Lower lobe of right lung (tissue), 2 donors: ENCODE measurements around the gene AKT1. TPM values are rescaled to one million over a fixed set of nuclear protein-coding genes. Genes with fewer than 3 reads are reported as not detected.

Experiments used
- ATAC-seq, 2 donors: fragments of 200-7000 bp; cut with Tn5 transposase; one replicate each; pipeline ENCODE4 v1.9.1; 2020 to 2022; ENCODE audit warnings: mild to moderate bottlenecking in 2 of 2, moderate library complexity in 2 of 2
- DNase-seq: peaks from one replicate; pipeline ENCODE4 v3.0.0-alpha.2; 2020
- H3K27ac ChIP-seq: fragments of 200-600 bp; one replicate; pipeline ENCODE4 v1.8.0; 2022
- H3K27me3 ChIP-seq: fragments of 200-600 bp; one replicate; pipeline ENCODE4 v1.8.0; 2022; ENCODE audit warnings: low read depth
- H3K36me3 ChIP-seq: fragments of 200-600 bp; one replicate; pipeline ENCODE4 v1.8.0; 2022; ENCODE audit warnings: mild to moderate bottlenecking
- H3K4me1 ChIP-seq: fragments of 200-600 bp; one replicate; pipeline ENCODE4 v1.8.0; 2022
- H3K4me3 ChIP-seq: fragments of 200-600 bp; one replicate; pipeline ENCODE4 v1.8.0; 2022; ENCODE audit warnings: mild to moderate bottlenecking
- H3K9me3 ChIP-seq: fragments of 200-600 bp; one replicate; pipeline ENCODE4 v1.8.0; 2022
- CTCF ChIP-seq: fragments of 200-600 bp; IDR thresholded peaks from one replicate; pipeline ENCODE4 v1.8.0; 2022; ENCODE audit warnings: antibody characterized with exemption, mild to moderate bottlenecking
- intact Hi-C: fragments of 100-400 bp; cut with DNase I; formaldehyde crosslinking; loops from one replicate; pipeline ENCODE4 v1.11.0; 2022
- total RNA-seq: library from RNA; stranded (reverse); fragmentation: NEBNext Ultra II Directional; extraction: Animal tissue kit (Norgen Biotek cat#: 25700); gene quantifications from one replicate; pipeline ENCODE4 v1.2.1, GENCODE V29; 2021
- donor health status: DM: no; HTN: yes; CAD: no; lungs with severe emphysema.

AKT1 gene
- total RNA-seq, 1 donor from 2014 or later, result 154 TPM

- Histone ChIP-seq H3K27ac (no peak overlapping the region), H3K27me3 (no peaks in the 10 kb centered on the region), H3K4me1 (peaks cover 25% of the 10 kb centered on the region), H3K9me3 (no peaks in the 10 kb centered on the region), H3K4me3 (no peak overlapping the region), H3K36me3 (peaks cover 26% of the 10 kb centered on the region)
- no peak for TF ChIP-seq CTCF
- DNase-seq (no peak), ATAC-seq (no peak)
- intact Hi-C loops, result no loop called here
Observed at GRCh38 chr14:104781271-104782077, 14.1 kb downstream of the AKT1 start.

- intact Hi-C loops, result no loop called here
- Histone ChIP-seq H3K4me1 (peaks cover 16% of the 10 kb centered on the region), H3K27me3 (no peaks in the 10 kb centered on the region), H3K4me3 (no peak overlapping the region), H3K9me3 (no peaks in the 10 kb centered on the region), H3K27ac (no peak overlapping the region), H3K36me3 (peaks cover 30% of the 10 kb centered on the region)
- TF ChIP-seq CTCF, result no peak
- ATAC-seq, result no peak
- DNase-seq, result no peak
Observed at GRCh38 chr14:104780513-104781030, 15.0 kb downstream of the AKT1 start.

- no peak for TF ChIP-seq CTCF
- H3K27ac ChIP-seq, result no peak overlapping the region
- no peak for DNase-seq
- no peaks in the 10 kb centered on the region for H3K9me3 ChIP-seq
- H3K4me3 ChIP-seq, result no peak overlapping the region
- ATAC-seq, result no peak
- peaks cover 9% of the 10 kb centered on the region for H3K4me1 ChIP-seq
- peaks cover 35% of the 10 kb centered on the region for H3K36me3 ChIP-seq
- H3K27me3 ChIP-seq, result no peaks in the 10 kb centered on the region
- intact Hi-C loops, result no loop called here
Observed at GRCh38 chr14:104779776-104780512, 15.6 kb downstream of the AKT1 start.

- Histone ChIP-seq H3K27me3 (no peaks in the 10 kb centered on the region), H3K36me3 (peaks cover 40% of the 10 kb centered on the region), H3K4me1 (peaks cover 8% of the 10 kb centered on the region), H3K9me3 (no peaks in the 10 kb centered on the region), H3K27ac (no peak overlapping the region), H3K4me3 (no peak overlapping the region)
- intact Hi-C loops, result no loop called here
- no peak for ATAC-seq
- TF ChIP-seq CTCF, result no peak
- DNase-seq, result no peak
Observed at GRCh38 chr14:104778694-104779331, 16.7 kb downstream of the AKT1 start.

- H3K36me3 ChIP-seq, result peaks cover 49% of the 10 kb centered on the region
- H3K27me3 ChIP-seq, result no peaks in the 10 kb centered on the region
- no peak overlapping the region for H3K27ac ChIP-seq
- TF ChIP-seq CTCF, result no peak
- no peaks in the 10 kb centered on the region for H3K9me3 ChIP-seq
- DNase-seq (no peak), ATAC-seq (no peak)
- peaks cover 8% of the 10 kb centered on the region for H3K4me1 ChIP-seq
- no peak overlapping the region for H3K4me3 ChIP-seq
- intact Hi-C loops, result no loop called here
Observed at GRCh38 chr14:104777808-104778249, 17.7 kb downstream of the AKT1 start.
